Measurements from ENCODE around the gene QRFP.

Gene QRFP

GRCh38 chr9:130890870-130891687 is 5.5 kb downstream of the QRFP start:
- no peak for DNase-seq (ENCODE audit: low spot score)

DNA sequence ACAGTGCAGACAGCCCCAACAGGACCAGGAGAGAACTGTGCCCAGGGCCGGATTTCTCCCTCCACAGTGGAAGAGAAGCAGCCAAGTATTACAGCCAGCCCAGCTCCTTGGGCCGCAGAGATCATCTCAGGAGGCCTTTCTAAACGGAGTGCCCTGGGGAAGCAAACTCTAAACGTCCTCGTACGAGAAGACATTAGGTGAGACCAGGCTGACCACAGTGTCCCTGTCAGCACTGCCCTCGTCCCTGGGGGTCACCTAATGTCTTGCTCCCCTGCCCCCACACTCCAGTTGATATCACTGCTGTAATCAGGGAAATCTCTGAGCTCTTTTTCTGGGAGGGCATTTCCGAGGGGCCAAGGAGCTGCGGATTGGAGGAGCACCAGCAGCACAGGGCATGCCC is 6.5 kb downstream of the QRFP start:
- DNase-seq (ENCODE audit: low spot score) = no peak

DNA sequence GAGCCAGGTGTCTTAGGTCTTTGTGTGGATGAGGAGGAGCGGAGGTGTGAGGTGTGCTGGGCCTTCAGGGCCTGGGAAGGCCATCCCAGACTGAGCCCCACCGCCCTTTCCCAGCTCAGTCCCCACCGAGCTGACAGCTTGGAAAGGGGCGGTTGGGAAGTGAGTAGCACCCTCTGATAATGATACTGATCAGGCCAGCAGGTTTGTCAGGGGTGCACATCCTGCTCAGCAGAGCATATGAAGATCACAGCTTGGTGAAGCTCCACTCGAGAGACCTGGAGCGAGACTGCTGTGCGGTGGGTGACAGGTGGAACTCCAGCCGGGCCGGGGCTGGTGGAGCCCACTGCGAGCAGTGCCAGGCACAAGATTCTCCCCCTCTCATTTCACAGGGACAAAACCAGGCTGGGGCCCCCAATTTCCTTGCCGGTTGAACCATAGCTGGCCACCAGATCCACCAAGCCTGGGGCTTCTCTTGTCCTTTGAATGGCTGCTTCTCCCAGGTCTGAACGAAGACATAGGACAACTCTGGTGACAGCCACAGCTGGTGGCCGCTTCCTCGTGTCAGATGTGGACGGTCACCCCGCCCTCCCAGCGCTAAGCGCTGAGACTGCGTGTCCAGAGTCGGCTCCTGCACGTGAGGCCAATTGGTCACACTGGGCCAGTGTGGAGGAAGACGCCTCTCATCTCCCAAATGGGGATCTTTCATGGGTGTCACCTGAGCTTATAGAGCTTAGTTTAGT is 8.3 kb downstream of the QRFP start:
- no peak for DNase-seq (ENCODE audit: low spot score)

DNA sequence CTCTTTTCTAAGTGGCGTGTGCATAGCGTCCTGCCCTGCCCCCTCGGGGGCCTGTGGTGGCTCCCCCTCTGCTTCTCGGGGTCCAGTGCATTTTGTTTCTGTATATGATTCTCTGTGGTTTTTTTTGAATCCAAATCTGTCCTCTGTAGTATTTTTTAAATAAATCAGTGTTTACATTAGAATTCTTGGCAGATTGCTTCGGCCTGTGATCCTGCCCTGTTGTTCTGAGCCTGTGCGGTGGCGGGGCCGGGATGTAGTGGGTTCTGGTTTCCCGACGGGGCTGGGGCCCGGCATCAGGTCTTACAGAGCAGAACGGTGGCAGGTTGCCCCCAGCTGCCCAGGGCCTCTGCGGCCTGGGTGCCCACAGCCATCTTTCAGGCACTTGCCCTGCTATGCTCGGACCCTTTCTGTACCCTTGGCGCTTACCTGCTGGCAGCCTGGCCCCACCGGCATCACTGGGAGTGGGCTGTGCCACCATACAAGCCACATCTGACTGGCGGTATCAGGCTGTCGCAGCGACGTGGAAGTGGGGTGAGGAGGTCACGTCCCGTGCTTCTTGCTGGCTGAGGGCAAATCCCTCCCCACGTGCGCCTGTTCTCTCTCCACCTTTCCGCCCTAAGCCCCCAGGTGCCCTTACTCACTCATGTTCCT is 9.0 kb downstream of the QRFP start:
- no peak for DNase-seq (ENCODE audit: low spot score)

DNA sequence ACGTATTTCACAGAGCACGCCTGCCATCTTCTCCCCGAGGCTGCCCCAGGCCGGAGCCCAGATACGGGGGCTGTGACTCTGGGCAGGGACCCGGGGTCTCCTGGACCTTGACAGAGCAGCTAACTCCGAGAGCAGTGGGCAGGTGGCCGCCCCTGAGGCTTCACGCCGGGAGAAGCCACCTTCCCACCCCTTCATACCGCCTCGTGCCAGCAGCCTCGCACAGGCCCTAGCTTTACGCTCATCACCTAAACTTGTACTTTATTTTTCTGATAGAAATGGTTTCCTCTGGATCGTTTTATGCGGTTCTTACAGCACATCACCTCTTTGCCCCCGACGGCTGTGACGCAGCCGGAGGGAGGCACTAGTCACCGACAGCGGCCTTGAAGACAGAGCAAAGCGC is 9.6 kb downstream of the QRFP start:
- DNase-seq (ENCODE audit: low spot score) = no peak

- DNase-seq (ENCODE audit: low spot score) = no peak
Observed at GRCh38 chr9:130885484-130886375, 10.9 kb downstream of the QRFP start.

DNA sequence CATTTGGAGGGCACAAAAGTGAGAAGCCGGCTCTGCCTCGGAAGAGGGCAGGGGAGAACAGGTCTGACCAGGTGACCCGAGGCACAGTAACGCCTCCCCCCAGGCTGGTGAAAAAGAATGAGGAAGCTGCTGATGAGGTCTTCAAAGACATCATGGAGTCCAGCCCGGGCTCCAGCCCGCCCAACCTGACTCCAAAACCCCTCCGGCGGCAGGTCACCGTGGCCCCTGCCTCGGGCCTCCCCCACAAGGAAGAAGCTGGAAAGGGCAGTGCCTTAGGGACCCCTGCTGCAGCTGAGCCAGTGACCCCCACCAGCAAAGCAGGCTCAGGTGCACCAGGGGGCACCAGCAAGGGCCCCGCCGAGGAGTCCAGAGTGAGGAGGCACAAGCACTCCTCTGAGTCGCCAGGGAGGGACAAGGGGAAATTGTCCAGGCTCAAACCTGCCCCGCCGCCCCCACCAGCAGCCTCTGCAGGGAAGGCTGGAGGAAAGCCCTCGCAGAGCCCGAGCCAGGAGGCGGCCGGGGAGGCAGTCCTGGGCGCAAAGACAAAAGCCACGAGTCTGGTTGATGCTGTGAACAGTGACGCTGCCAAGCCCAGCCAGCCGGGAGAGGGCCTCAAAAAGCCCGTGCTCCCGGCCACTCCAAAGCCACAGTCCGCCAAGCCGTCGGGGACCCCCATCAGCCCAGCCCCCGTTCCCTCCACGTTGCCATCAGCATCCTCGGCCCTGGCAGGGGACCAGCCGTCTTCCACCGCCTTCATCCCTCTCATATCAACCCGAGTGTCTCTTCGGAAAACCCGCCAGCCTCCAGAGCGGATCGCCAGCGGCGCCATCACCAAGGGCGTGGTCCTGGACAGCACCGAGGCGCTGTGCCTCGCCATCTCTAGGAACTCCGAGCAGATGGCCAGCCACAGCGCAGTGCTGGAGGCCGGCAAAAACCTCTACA is 11.8 kb downstream of the QRFP start:
- DNase-seq (ENCODE audit: low spot score) = no peak

GRCh38 chr9:130884111-130884531 is 12.5 kb downstream of the QRFP start:
- no peak for DNase-seq (ENCODE audit: low spot score)

GRCh38 chr9:130883479-130883878 is 13.1 kb downstream of the QRFP start:
- DNase-seq (ENCODE audit: low spot score) = no peak

- no peak for DNase-seq (ENCODE audit: low spot score)
Observed at GRCh38 chr9:130882696-130883225, 13.9 kb downstream of the QRFP start.

DNA sequence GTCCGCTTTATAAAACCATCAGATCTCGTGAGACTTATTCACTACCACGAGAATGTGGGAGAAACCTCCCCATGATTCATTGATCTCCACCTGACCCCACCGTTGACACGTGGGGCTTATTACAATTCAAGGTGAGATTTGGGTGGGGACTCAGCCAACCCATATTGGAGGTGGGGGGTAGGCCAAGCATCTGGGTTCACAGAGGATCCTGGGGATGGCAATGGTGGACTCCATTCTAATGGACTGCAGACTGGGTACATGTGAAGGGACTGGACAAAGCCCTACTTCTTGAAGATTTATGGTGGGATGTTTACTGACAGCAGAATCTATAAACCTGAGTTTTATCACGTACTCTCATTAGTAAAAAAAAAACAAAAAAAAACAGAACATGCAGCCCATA is 15.1 kb downstream of the QRFP start:
- no peak for DNase-seq (ENCODE audit: low spot score)

- DNase-seq (ENCODE audit: low spot score) = no peak
Observed at GRCh38 chr9:130880599-130881220, 15.9 kb downstream of the QRFP start.

DNA sequence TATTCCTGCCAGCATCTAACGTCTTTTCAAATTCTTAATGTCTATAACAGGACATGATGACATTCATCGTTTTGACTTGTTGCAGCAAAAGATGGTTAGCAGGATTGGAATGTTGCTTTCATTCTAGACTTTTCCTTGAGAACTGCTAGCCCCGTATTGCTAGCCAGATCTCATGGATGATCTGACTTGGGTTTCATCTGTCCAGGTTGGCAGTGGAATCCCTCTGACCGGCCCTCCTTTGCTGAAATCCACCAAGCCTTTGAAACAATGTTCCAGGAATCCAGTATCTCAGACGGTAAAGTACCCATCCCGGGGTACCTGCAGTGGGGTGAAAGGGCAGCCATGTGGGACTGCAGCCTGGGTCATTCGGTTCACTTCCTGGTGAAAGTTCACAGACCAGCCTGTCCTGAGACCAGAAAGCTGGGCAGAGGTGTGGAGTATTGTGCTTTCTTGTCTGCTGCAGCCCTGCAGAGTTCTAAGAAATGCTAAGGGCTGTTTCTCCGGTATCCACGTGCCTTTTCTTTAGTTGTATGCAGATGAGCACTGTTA is 16.7 kb downstream of the QRFP start:
- no peak for DNase-seq (ENCODE audit: low spot score)

- no peak for DNase-seq (ENCODE audit: low spot score)
Observed at GRCh38 chr9:130878295-130878694, 18.3 kb downstream of the QRFP start.

DNA sequence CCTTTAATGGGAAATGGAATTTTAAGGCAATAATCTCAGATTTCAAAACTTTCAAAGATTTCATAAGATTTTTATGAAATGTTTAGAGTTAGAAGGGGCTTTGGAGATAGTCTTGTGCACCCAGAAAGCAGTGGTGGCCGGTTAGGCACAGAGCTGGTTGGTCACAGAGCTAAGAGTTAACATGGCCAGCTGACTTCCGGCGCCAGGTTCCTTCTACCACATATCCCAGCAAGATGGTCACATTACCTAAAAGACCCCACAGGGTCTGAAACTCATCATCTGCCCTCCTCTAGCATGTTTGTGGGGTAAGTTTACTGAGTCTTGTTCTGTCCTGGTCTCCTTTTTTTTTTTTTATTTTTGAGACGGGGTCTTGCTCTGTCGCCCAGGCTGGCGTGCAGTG is 19.3 kb downstream of the QRFP start:
- no peak for DNase-seq (ENCODE audit: low spot score)

DNA sequence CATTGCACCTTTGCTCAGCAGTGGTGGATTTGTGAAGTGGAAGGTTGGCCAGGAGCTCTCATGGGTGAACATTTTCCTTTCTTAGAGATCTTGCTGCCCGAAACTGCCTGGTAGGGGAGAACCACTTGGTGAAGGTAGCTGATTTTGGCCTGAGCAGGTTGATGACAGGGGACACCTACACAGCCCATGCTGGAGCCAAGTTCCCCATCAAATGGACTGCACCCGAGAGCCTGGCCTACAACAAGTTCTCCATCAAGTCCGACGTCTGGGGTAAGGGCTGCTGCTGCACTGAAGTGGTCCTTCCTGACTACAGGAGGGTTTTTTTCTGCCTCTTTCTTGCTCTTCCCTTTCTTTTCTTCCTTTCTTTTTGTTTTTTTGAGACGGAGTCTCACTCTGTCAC is 21.8 kb downstream of the QRFP start:
- DNase-seq (ENCODE audit: low spot score) = no peak

GRCh38 chr9:130873966-130874365 is 22.6 kb downstream of the QRFP start:
- no peak for DNase-seq (ENCODE audit: low spot score)

GRCh38 chr9:130872912-130873503 is 23.6 kb downstream of the QRFP start:
- no peak for DNase-seq (ENCODE audit: low spot score)

GRCh38 chr9:130872508-130872907 is 24.1 kb downstream of the QRFP start:
- DNase-seq (ENCODE audit: low spot score) = no peak

All from activated CD4-positive, alpha-beta T cell treated with anti-CD3 and anti-CD28 coated beads, Interleukin-2, Interleukin-4, amounts not matched to agents 100 ng/mL and 50 ng/mL, durations not matched to agents 16 hours and 8 hours (primary cell).